ENCODE results near the gene C11orf87. TPM values are rescaled to one million over a fixed set of nuclear protein-coding genes. Genes with fewer than 3 reads are reported as not detected.

Gene C11orf87
- total and polyA plus RNA-seq, 4 donors = 0.09 TPM; not detected in 3

DNA sequence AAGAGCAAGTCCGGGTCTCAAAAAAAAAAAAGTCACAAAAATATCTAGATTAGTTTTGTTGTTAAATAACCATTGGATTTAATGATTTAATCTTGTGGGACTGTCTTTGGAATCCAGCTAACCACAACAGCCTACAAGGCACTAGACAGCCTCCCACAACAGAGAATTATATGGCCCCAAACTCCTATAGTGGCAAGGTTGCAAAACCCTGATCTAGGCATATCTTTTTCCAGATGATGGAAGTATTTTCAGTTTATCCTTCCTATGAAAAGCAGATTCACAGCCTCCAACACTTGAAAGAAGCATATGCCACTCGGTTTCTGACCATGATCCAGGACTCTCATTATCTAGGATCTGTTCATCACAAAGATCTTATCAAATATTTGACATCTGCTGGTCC is 5.4 kb upstream of the C11orf87 start:
- Histone ChIP-seq H3K27ac (ENCODE audit: low read depth in 1 of 2, low read length in 1 of 2) (no peak overlapping the region), H3K4me1 (ENCODE audit: control insufficient read depth in 5 of 5, insufficient read depth in 5 of 5, low read length in 5 of 5) (no peaks in the 10 kb centered on the region), H3K9me3 (ENCODE audit: control insufficient read depth in 4 of 4, insufficient read depth in 3 of 4, low read length in 3 of 4) (no peaks in the 10 kb centered on the region), H3K9ac (ENCODE audit: insufficient read depth in 1 of 2, low read length in 2 of 2) (no peak overlapping the region), H3K27me3 (ENCODE audit: control insufficient read depth in 3 of 3, insufficient read depth in 3 of 3, low read length in 2 of 3) (peaks cover 0 to 24% (median 12%) of the 10 kb centered on the region in 3 donors), H3K36me3 (ENCODE audit: control insufficient read depth in 4 of 4, insufficient read depth in 4 of 4, low read length in 4 of 4) (no peaks in the 10 kb centered on the region), H3K4me3 (no peak overlapping the region)
- DNase-seq (no peak), ATAC-seq (ENCODE audit: insufficient read depth, low FRiP score) (no peak)
- TF ChIP-seq, protein P1, sequence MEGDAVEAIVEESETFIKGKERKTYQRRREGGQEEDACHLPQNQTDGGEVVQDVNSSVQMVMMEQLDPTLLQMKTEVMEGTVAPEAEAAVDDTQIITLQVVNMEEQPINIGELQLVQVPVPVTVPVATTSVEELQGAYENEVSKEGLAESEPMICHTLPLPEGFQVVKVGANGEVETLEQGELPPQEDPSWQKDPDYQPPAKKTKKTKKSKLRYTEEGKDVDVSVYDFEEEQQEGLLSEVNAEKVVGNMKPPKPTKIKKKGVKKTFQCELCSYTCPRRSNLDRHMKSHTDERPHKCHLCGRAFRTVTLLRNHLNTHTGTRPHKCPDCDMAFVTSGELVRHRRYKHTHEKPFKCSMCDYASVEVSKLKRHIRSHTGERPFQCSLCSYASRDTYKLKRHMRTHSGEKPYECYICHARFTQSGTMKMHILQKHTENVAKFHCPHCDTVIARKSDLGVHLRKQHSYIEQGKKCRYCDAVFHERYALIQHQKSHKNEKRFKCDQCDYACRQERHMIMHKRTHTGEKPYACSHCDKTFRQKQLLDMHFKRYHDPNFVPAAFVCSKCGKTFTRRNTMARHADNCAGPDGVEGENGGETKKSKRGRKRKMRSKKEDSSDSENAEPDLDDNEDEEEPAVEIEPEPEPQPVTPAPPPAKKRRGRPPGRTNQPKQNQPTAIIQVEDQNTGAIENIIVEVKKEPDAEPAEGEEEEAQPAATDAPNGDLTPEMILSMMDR (IDR thresholded peaks at IDR 0.05; ENCODE audit: control extremely low read depth, extremely low read depth) = no peak
- 68 to 73% methylated on average over 2 of the region's 2 CpGs for WGBS, 2 donors

DNA sequence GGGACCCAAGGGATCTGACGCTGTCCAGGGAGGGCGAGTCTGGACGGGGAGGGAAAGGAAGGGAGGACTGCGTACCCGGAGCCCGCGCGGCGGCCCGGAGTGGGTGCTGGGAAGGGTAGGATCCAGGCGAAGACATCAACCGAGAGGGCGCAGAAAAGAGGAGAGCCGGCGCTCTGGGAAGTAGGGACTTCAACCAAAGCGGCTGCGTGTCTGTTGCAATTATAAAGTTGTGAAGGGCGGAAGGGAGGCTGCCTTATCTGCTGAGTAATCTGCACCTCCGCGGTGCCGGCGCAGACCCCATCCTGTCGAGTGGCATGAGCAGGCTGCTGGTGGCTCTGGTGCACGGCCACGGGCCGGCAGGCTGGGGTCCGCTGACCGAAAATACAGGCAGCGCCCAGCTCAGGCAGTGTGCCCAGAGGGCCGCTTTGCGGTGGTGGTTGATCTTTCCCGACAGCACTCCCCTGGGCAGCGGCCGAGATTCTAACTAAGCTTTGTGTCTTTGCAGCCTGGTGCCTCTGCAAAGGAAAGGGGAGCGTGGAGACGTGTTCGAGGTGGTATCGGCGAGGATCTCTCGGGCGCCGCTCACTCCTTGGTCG is 978 bp downstream of the C11orf87 start:
- ATAC-seq (ENCODE audit: insufficient read depth, low FRiP score) = no peak
- Histone ChIP-seq H3K36me3 (ENCODE audit: control insufficient read depth in 4 of 4, insufficient read depth in 4 of 4, low read length in 4 of 4) (no peaks in the 10 kb centered on the region), H3K27ac (ENCODE audit: low read depth in 1 of 2, low read length in 1 of 2) (no peak overlapping the region), H3K4me3 (no peak overlapping the region), H3K9me3 (ENCODE audit: control insufficient read depth in 4 of 4, insufficient read depth in 3 of 4, low read length in 3 of 4) (peaks cover 0 to 11% (median 0%) of the 10 kb centered on the region in 4 donors), H3K4me1 (ENCODE audit: control insufficient read depth in 5 of 5, insufficient read depth in 5 of 5, low read length in 5 of 5) (peaks cover 0 to 15% (median 5%) of the 10 kb centered on the region in 5 donors), H3K9ac (ENCODE audit: insufficient read depth in 1 of 2, low read length in 2 of 2) (no peak overlapping the region), H3K27me3 (ENCODE audit: control insufficient read depth in 3 of 3, insufficient read depth in 3 of 3, low read length in 2 of 3) (peaks cover 20 to 60% (median 44%) of the 10 kb centered on the region in 3 donors)
- TF ChIP-seq, protein P1 (IDR thresholded peaks at IDR 0.05; ENCODE audit: control extremely low read depth, extremely low read depth) = no peak
- peak; percentile 6 to 26 (median 16) for DNase-seq
- WGBS, 2 donors = 2% methylated on average over 42 to 43 of the region's 43 CpGs

DNA sequence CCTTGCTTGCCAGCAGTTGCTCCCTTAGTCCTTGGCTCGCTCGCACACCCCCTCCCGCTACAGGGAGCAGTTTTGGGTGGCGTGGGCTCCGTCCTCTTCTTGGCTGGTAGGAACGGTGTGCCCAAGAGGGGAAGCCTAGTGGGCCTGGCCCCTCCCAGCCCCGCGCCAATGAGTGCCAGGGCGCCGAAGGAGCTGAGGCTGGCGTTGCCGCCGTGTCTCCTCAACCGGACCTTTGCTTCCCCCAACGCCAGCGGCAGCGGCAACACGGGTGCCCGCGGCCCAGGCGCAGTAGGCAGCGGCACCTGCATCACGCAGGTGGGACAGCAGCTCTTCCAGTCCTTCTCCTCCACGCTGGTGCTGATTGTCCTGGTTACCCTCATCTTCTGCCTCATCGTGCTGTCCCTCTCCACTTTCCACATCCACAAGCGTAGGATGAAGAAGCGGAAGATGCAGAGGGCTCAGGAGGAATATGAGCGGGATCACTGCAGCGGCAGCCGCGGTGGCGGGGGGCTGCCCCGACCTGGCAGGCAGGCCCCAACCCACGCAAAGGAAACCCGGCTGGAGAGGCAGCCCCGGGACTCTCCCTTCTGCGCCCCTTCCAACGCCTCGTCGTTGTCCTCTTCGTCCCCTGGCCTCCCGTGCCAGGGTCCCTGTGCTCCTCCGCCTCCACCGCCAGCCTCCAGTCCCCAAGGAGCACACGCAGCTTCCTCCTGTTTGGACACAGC is 1.6 kb downstream of the C11orf87 start:
- H3K27me3 ChIP-seq (ENCODE audit: control insufficient read depth in 3 of 3, insufficient read depth in 3 of 3, low read length in 2 of 3) = peaks cover 20 to 60% (median 44%) of the 10 kb centered on the region in 3 donors
- DNase-seq (no peak), ATAC-seq (ENCODE audit: insufficient read depth, low FRiP score) (peak; percentile 7)
- peaks cover 0 to 15% (median 5%) of the 10 kb centered on the region in 5 donors for H3K4me1 ChIP-seq (ENCODE audit: control insufficient read depth in 5 of 5, insufficient read depth in 5 of 5, low read length in 5 of 5)
- TF ChIP-seq, protein P1 (IDR thresholded peaks at IDR 0.05; ENCODE audit: control extremely low read depth, extremely low read depth) = no peak
- 13 to 18% methylated on average over 40 to 45 of the region's 45 CpGs for WGBS, 2 donors
- H3K27ac ChIP-seq (ENCODE audit: low read depth in 1 of 2, low read length in 1 of 2) = no peak overlapping the region
- H3K36me3 ChIP-seq (ENCODE audit: control insufficient read depth in 4 of 4, insufficient read depth in 4 of 4, low read length in 4 of 4) = no peaks in the 10 kb centered on the region
- peaks cover 0 to 11% (median 0%) of the 10 kb centered on the region in 4 donors for H3K9me3 ChIP-seq (ENCODE audit: control insufficient read depth in 4 of 4, insufficient read depth in 3 of 4, low read length in 3 of 4)
- H3K4me3 ChIP-seq = no peak overlapping the region
- no peak overlapping the region for H3K9ac ChIP-seq (ENCODE audit: insufficient read depth in 1 of 2, low read length in 2 of 2)
